ENCODE data around the gene OR2A14.
"Not testable (repeated sequence)": the region's sequence is repeated elsewhere in the genome, so short reads cannot be mapped to it uniquely, and the experiment has no call there.

OR2A14 gene

GRCh38 chr7:144122876-144123275, at the start of gene OR2A14:
Gene OR2A14, plus strand, starts transcription at chr7:144123176. Its CDS starts 5,937 bp downstream, at chr7:144129113.
- DNase-seq = no peak

GRCh38 chr7:144074374-144074773, 48.6 kb upstream of the OR2A14 start:
- DNase-seq = no peak

- DNase-seq = no peak
Measured at GRCh38 chr7:144085978-144086377, 37.0 kb upstream of the OR2A14 start, which contains the start of gene OR2A12. Gene OR2A12, plus strand, starts transcription at chr7:144086278. Its CDS starts 8,830 bp downstream, at chr7:144095108.

- DNase-seq = no peak
Measured at GRCh38 chr7:144086730-144087129, 36.2 kb upstream of the OR2A14 start.

GRCh38 chr7:144087230-144087629, 35.7 kb upstream of the OR2A14 start:
- DNase-seq = no peak

- DNase-seq = no peak
Measured at GRCh38 chr7:144090667-144091066, 32.3 kb upstream of the OR2A14 start.

- no peak for DNase-seq
Measured at GRCh38 chr7:144098776-144099175, 24.2 kb upstream of the OR2A14 start.

GRCh38 chr7:144100607-144101006, 22.4 kb upstream of the OR2A14 start:
- DNase-seq = no peak

GRCh38 chr7:144102041-144102440, 20.9 kb upstream of the OR2A14 start:
- DNase-seq = no peak

GRCh38 chr7:144105211-144105610, 17.8 kb upstream of the OR2A14 start:
- no peak for DNase-seq

- DNase-seq = no peak
Measured at GRCh38 chr7:144109283-144109682, 13.7 kb upstream of the OR2A14 start, which contains the start of gene OR2A2. Gene OR2A2, plus strand, starts transcription at chr7:144109583. Its CDS starts 0 bp downstream, at chr7:144109583.

GRCh38 chr7:144110272-144110671, 12.7 kb upstream of the OR2A14 start:
- DNase-seq = no peak

GRCh38 chr7:144113651-144114050, 9.3 kb upstream of the OR2A14 start:
- no peak for DNase-seq

GRCh38 chr7:144118341-144118740, 4.6 kb upstream of the OR2A14 start:
- no peak for DNase-seq

GRCh38 chr7:144127714-144128334, 4.8 kb downstream of the OR2A14 start:
- peak; percentile 91 for DNase-seq

- not testable (repeated sequence) for DNase-seq
Measured at GRCh38 chr7:144129601-144130000, 6.6 kb downstream of the OR2A14 start.

GRCh38 chr7:144130730-144131129, 7.8 kb downstream of the OR2A14 start:
- DNase-seq = no peak

GRCh38 chr7:144132262-144132661, 9.3 kb downstream of the OR2A14 start:
- DNase-seq = no peak

- DNase-seq = no peak
Measured at GRCh38 chr7:144133307-144133706, 10.3 kb downstream of the OR2A14 start.

- DNase-seq = no peak
Measured at GRCh38 chr7:144134116-144134515, 11.1 kb downstream of the OR2A14 start.

GRCh38 chr7:144137501-144137900, 14.5 kb downstream of the OR2A14 start:
- no peak for DNase-seq

GRCh38 chr7:144142187-144142586, 19.2 kb downstream of the OR2A14 start:
- no peak for DNase-seq

- DNase-seq = no peak
Measured at GRCh38 chr7:144144426-144144825, 21.4 kb downstream of the OR2A14 start.

- DNase-seq = no peak
Measured at GRCh38 chr7:144148224-144148827, 25.4 kb downstream of the OR2A14 start.

GRCh38 chr7:144158861-144159260, 35.9 kb downstream of the OR2A14 start:
- no peak for DNase-seq
